ENCODE data around the gene SPDYE4.

SPDYE4 gene

DNA sequence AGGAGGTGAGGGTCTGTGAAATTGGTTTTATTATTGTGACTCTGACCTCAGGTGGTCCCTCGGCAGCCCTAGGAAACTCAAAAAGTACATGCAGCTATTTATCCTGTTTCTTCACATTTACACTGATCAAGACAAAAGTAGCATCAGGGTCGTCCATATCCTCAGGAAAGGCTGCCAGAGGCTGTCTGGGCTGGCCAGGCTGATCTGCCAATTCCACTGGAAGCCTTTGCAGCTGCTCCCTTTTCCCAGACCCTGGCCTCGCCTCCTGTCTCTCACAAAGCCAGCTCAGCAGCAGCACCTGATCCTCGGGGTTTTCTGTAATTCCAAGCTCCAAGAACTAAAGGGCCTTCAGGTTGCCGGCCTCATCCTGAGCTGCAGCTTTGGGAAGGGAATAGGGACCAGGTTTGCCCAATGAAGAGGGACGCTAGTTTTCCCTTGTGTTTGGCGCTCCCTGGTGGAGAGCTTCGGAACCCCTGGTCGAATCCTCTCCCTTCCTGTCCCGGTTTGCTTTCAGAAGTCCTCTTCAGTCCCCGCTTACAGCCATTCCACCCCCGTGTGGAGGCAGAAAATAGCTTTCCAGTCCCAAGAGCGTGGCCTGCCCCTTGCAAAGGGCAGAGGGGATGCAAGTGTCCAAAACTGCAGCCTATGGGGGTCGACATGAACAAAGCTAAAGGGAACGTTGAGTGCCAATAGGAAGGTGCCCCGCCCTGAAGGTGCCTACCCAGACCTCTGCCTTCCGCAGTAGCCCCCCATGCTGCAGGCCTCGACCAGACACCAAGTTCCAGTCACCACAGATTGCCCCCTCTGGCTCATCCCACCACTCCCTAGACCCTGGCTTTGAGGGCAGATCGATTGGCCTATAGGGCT lies 27.4 kb upstream of the SPDYE4 start:
- DNase-seq (ENCODE audit: low read depth) = peak; percentile 48

DNA sequence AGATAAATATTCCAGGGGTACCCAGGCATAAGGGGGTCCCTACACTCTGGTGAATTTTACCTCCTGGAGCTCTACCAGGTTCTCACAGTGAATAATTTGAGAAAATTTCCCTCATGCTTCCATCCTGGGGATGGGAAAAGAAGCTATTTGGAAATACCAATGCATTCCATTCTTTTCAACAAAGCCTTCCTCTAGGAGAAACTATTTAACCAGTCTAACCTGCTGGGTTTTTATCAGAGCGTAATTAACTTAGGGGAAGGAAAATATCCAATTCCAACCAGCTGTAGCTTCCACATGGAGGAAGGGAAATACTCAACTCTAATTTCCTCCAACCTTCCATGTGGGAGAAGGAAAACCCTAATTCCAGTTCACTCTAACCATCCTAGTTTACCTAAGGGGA lies 23.8 kb upstream of the SPDYE4 start:
- no peak for DNase-seq (ENCODE audit: low read depth)

GRCh38 chr17:8781776-8782175 lies 23.4 kb upstream of the SPDYE4 start:
- DNase-seq (ENCODE audit: low read depth) = no peak

- no peak for DNase-seq (ENCODE audit: low read depth)
These were observed 18.5 kb upstream of the SPDYE4 start for GRCh38 chr17:8776881-8777280.

- DNase-seq (ENCODE audit: low read depth) = no peak
These were observed 17.9 kb upstream of the SPDYE4 start for GRCh38 chr17:8776248-8776647.

GRCh38 chr17:8766731-8767130 lies 8.4 kb upstream of the SPDYE4 start:
- DNase-seq (ENCODE audit: low read depth) = no peak

- no peak for DNase-seq (ENCODE audit: low read depth)
These were observed 3.7 kb upstream of the SPDYE4 start for GRCh38 chr17:8762012-8762411.

GRCh38 chr17:8757189-8757588 lies 1.2 kb downstream of the SPDYE4 start:
- no peak for DNase-seq (ENCODE audit: low read depth)

DNA sequence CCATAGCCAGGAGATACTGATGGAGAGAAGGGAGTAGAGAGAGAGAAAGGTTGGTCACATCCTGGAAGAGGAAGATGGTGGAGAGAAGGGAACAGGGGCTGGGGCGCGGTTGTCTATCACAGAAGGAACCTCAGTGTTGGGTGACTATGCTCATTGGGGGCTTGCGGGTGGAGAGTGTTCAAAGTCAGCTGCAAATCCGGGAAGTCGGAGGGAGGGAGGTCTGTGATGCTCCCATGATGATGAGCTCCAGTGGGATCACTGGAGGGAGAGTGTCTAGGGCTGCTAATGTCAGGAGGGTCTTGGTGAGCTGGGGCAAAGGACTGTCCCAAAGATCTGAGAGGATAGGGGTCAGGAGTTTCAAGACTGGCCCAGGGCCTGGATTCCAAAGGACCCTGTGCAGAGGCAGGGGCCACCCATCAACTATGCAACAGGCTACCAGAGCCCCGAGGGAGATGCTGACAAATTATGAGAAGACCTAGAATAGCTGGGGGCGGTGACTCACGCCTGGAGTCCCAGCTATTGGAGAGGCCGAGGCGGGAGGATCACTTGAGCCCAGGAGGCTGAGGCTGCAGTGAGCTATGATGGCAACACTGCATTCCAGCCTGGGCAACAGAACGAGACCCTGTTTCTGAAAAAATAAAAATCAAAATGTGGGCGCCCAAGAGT lies 2.6 kb downstream of the SPDYE4 start:
- DNase-seq (ENCODE audit: low read depth) = no peak

- no peak for DNase-seq (ENCODE audit: low read depth)
These were observed 3.5 kb downstream of the SPDYE4 start for GRCh38 chr17:8754890-8755289.

DNA sequence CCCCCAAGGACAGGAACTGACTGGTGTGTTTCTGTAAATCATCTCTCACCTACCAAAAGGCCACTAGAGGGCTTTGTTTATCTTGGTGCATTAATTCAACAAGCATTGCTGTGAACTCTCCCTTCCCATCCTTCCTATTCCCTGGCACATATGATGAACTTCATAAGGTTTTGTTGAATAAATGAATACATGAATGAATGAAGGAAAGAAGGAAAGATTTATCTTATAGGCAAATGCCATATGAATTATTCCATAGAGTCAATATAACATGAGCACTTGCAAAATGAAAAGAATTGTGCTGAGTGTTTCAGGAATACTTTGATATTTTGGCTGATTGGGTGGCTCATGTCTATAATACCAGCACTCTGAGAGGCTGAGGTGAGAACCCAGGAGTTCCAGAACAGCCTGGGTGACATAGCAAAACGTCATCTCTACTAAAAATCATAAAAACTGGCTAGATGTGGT lies 4.3 kb downstream of the SPDYE4 start:
- no peak for DNase-seq (ENCODE audit: low read depth)

GRCh38 chr17:8753136-8753975 lies 5.0 kb downstream of the SPDYE4 start:
- DNase-seq (ENCODE audit: low read depth) = no peak

DNA sequence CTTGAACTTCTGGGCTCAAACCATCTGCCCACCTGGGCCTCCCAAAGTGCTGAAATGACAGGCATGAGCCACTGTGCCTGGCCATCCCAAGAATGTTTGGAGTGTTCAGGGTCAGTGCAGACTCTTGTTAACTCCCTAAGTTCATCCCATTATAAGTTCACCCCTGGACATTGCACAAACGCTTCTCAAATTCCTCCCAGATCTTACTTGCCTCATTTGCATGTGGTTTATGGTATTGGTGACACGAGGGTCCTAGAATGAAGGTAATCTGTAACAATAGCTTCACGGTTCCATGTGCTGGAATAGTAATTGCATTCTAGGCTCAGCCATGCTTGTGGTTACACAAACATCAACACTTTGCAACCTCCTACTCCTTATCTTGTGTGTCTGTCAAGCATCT lies 8.7 kb downstream of the SPDYE4 start:
- DNase-seq (ENCODE audit: low read depth) = no peak

DNA sequence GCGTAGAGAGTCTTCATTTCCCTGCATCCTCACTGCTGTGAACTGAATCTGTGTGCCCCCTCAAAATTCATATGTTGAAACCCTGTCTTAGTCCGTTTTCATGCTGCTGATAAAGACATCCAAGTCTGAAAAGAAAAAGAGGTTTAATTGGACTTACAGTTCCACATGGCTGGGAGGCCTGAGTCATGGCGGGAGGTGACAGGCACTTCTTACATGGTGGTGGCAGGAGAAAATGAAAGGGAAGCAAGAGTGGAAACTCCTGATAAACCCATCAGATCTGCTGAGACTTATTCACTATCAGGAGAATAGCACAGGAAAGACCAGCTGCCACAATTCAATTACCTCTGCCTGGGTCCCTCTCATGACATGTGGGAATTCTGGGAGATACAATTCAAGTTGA lies 10.6 kb downstream of the SPDYE4 start:
- DNase-seq (ENCODE audit: low read depth) = no peak

DNA sequence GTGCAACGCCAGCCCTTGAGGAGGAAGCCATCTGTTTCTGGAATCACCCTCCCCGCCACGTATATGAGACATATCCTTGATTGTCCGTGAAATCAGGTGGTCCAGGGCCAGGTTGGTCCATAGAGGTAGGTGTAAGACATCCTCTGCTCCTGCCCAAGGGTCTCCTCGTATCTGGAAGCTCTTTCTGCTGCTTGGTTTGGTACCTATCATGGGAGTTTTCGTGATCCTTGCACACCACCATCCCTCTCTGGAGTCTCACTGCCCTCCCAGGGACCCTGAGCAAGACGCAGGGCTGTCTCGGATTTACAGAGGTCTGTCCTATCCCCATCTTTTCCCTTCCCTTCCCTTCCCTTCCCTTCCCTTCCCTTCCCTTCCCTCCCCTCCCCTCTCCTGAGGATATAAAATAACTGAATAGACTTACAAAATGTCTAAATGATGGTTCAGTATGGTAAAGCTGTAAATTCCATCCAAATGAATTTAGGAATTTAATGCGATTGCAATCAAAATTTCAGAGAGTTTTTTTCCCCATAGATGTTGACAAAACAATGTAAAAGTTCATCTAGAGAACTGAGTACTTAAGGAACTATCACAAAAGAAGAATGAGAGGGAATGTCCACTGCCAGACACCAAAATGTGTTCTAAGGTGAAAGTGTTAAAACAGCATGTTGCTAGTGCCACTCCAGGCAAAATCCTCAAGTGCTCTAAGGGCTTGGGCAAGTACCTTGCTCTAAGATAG lies 11.7 kb downstream of the SPDYE4 start:
- DNase-seq (ENCODE audit: low read depth) = no peak

GRCh38 chr17:8745586-8746500 lies 12.5 kb downstream of the SPDYE4 start:
- DNase-seq (ENCODE audit: low read depth) = peak; percentile 77

- DNase-seq (ENCODE audit: low read depth) = no peak
These were observed 14.1 kb downstream of the SPDYE4 start for GRCh38 chr17:8744086-8744785.

GRCh38 chr17:8742819-8743218 lies 15.5 kb downstream of the SPDYE4 start:
- no peak for DNase-seq (ENCODE audit: low read depth)

GRCh38 chr17:8742274-8742673 lies 16.1 kb downstream of the SPDYE4 start:
- DNase-seq (ENCODE audit: low read depth) = no peak

DNA sequence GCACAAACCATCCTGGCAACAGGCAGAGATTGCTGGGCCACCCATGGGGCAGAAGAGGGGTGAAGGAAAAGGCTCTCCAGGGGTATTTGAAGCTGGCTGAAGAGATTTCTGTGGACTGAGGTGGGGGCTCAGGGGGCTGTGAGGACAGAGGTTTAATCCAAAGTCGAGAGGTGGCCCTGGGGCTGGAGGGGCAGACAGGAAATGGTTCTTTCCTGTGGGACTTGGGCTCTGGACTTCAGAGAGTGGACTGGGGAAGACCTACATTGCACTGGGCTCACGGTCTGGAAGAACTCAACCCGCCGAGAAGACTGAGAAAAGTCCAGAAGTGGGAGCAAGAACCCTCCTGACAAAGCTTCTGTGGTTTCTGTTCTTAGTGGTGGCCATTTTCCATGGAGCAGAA lies 16.6 kb downstream of the SPDYE4 start:
- DNase-seq (ENCODE audit: low read depth) = no peak

Data from activated T-cell treated with anti-CD3 and anti-CD28 coated beads for 48 hours (primary cell).